HepG2 (cell line): ENCODE measurements around the gene EPHA3. TPM values are rescaled to one million over a fixed set of nuclear protein-coding genes. Genes with fewer than 3 reads are reported as not detected.

Experiments
- ATAC-seq: fragments of 200-7000 bp; cut with Tn5 transposase; 3 replicates; pipeline ENCODE4 v1.9.1; 2020; ENCODE audit warnings: mild to moderate bottlenecking, moderate library complexity
- BruUV-seq: library from RNA; stranded (reverse); fragments of 400-500 nt; replicated peaks from 2 replicates; lab custom pipeline; 2021; lab: Mats Ljungman, UMichigan
- CTCF ChIA-PET: fragments of 300-600 bp; formaldehyde crosslinking; extraction: SDS; loops from one replicate; lab custom pipeline; 2021; ENCODE audit warnings: low total read pairs, inconsistent platforms, low intra/inter-chr PET ratio; lab: Yijun Ruan, JAX
- POLR2A ChIA-PET: fragments of 350-600 bp; sonication (Branson Sonifier 250); formaldehyde crosslinking; loops from one replicate; lab custom pipeline; 2020; ENCODE audit warnings: antibody characterized with exemption, inconsistent platforms; lab: Yijun Ruan, JAX
- DNase-seq: peaks from one replicate; pipeline ENCODE4 v3.0.0-alpha.2; 2015; ENCODE audit warnings: low spot score
- FAIRE-seq: peaks from 3 replicates; lab custom pipeline; 2011; peaks lifted over from hg19 to GRCh38; lab: Jason Lieb, UNC
- H2AFZ ChIP-seq: one replicate; pipeline ENCODE4 v1.6.1; 2011; ENCODE audit warnings: low read length, inconsistent platforms
- H3K27ac ChIP-seq: fragments of 300-600 bp; 3 replicates; pipeline ENCODE4 v1.8.0; 2011; ENCODE audit warnings: mixed run types, mild to moderate bottlenecking, mixed read lengths, low read length, inconsistent platforms; ENCODE audit not compliant: insufficient read depth; ENCODE audit errors: extremely low read length
- H3K27me3 ChIP-seq, 2 experiments: fragments of 200-600 bp in 1 of 2; 2 replicates in 1 of 2; 3 replicates in 1 of 2; pipeline versions ENCODE4 v1.6.0 to v1.8.0; 2011; ENCODE audit warnings: low read length in 2 of 2, mild to moderate bottlenecking in 2 of 2, moderate library complexity in 2 of 2, inconsistent platforms in 1 of 2; ENCODE audit not compliant: insufficient read depth in 2 of 2, control insufficient read depth in 1 of 2
- H3K36me3 ChIP-seq, 2 experiments: fragments of 200-600 bp in 1 of 2; replicated peaks in 1 of 2; 2 replicates in 1 of 2; 3 replicates in 1 of 2; pipeline versions ENCODE4 v1.5.1 to v1.8.0; 2011; ENCODE audit warnings: low read length in 2 of 2, inconsistent platforms in 1 of 2; ENCODE audit not compliant: insufficient read depth in 2 of 2, control insufficient read depth in 1 of 2
- H3K4me1 ChIP-seq: 2 replicates; pipeline ENCODE4 v1.5.1; 2012; ENCODE audit warnings: low read length, inconsistent platforms; ENCODE audit not compliant: insufficient read depth
- H3K4me2 ChIP-seq: 2 replicates; pipeline ENCODE4 v1.6.0; 2011; ENCODE audit warnings: low read depth, low read length, inconsistent platforms
- H3K4me3 ChIP-seq, 3 experiments: fragments of 200-600 bp in 1 of 3; sonication (generic), shearing (Covaris generic) in 1 of 3; replicated peaks in 1 of 3; 2 replicates each; pipeline ENCODE4 v1.5.1; 2011 to 2016; ENCODE audit warnings: low read length in 3 of 3, inconsistent platforms in 2 of 3, low read depth in 2 of 3, mild to moderate bottlenecking in 2 of 3, control low read depth in 1 of 3, mixed read lengths in 1 of 3; ENCODE audit not compliant: insufficient read depth in 1 of 3
- H3K79me2 ChIP-seq: one replicate; pipeline ENCODE4 v1.6.1; 2011; ENCODE audit warnings: low read length, inconsistent platforms; ENCODE audit not compliant: insufficient read depth
- H3K9ac ChIP-seq: 2 replicates; pipeline ENCODE4 v1.6.0; 2011; ENCODE audit warnings: mild to moderate bottlenecking, low read depth, low read length, inconsistent platforms; ENCODE audit not compliant: insufficient read depth
- H3K9me3 ChIP-seq: 2 replicates; pipeline ENCODE4 v1.5.1; 2012; ENCODE audit warnings: mild to moderate bottlenecking, low read length
- H4K20me1 ChIP-seq: 2 replicates; pipeline ENCODE4 v1.6.0; 2011; ENCODE audit warnings: inconsistent platforms, mild to moderate bottlenecking, low read length, moderate library complexity; ENCODE audit not compliant: insufficient read depth
- FOXP1 ChIP-seq, 2 experiments: fragments of 450-650 bp in 1 of 2; IDR thresholded peaks; 2 replicates each; pipeline ENCODE4 v1.6.1; 2017 to 2018; ENCODE audit warnings: antibody characterized with exemption in 1 of 2
- HDAC6 ChIP-seq: fragments of 200-600 bp; sonication (generic); IDR thresholded peaks from 2 replicates; pipeline ENCODE4 v1.7.0; 2017; ENCODE audit warnings: mild to moderate bottlenecking, antibody characterized with exemption, low read length, low read depth
- KLF11 ChIP-seq: IDR thresholded peaks from 2 replicates; pipeline ENCODE4 v1.6.1; 2016; ENCODE audit warnings: missing compliant biosample characterization
- MED13 ChIP-seq: sonication (generic); formaldehyde crosslinking; IDR thresholded peaks from 2 replicates; pipeline ENCODE4 v1.5.0; 2020; ENCODE audit warnings: missing genetic modification reagents
- SRSF4 ChIP-seq: fragments of 200-400 bp; formaldehyde crosslinking; IDR thresholded peaks from one replicate; pipeline ENCODE4 v1.6.1; 2018; ENCODE audit warnings: mild to moderate bottlenecking, low read depth, low read length, moderate library complexity; ENCODE audit not compliant: poor library complexity, severe bottlenecking
- ZNF232 ChIP-seq: sonication (generic); formaldehyde crosslinking; IDR thresholded peaks from 2 replicates; pipeline ENCODE4 v1.4.0; 2020; ENCODE audit warnings: missing genetic modification reagents, borderline replicate concordance
- ZNF430 ChIP-seq: sonication (generic); formaldehyde crosslinking; IDR thresholded peaks from 2 replicates; pipeline ENCODE4 v1.9.0; 2021; ENCODE audit warnings: mild to moderate bottlenecking, missing genetic modification reagents
- ZNF460 ChIP-seq: sonication (generic); formaldehyde crosslinking; IDR thresholded peaks from 2 replicates; pipeline ENCODE4 v1.5.1; 2020; ENCODE audit warnings: missing genetic modification reagents, mild to moderate bottlenecking, borderline replicate concordance
- ZNF678 ChIP-seq: sonication (generic); formaldehyde crosslinking; IDR thresholded peaks from 2 replicates; pipeline ENCODE4 v1.4.0; 2020; ENCODE audit warnings: mild to moderate bottlenecking, missing genetic modification reagents
- ZNF7 ChIP-seq: IDR thresholded peaks from 2 replicates; pipeline ENCODE4 v1.6.1; 2016; ENCODE audit warnings: missing biosample characterization, missing genetic modification reagents
- WGBS: methylation state at CpG from one replicate; pipeline ENCODE4 v1.1.6; 2017; ENCODE audit warnings: low lambda C conversion rate; 5-methylcytosine and 5-hydroxymethylcytosine counted together
- in situ Hi-C: cut with HindIII; loops from 2 replicates; pipeline ENCODE4 v1.10.0; 2017; ENCODE audit warnings: low pct_unique_long_range_greater_than_20kb; ENCODE audit not compliant: extremely low pct_ligation_motif_present
- intact Hi-C: fragments of 100-400 bp; cut with micrococcal nuclease; formaldehyde crosslinking; loops from one replicate; pipeline ENCODE4 v1.10.0; 2022; ENCODE audit not compliant: unreplicated experiment
- polyA plus RNA-seq, 8 experiments: library from polyadenylated mRNA; depleted of rRNA in 3 of 8; stranded (reverse) in 7 of 8; unstranded in 1 of 8; fragments of >200 nt; fragmentation: Illumina TruSeq in 4 of 8; extraction: Trizol in 4 of 8; gene quantifications; 2 replicates each; pipeline versions ENCODE4 v1.2.1 to v1.2.3, GENCODE V29; 2011 to 2016; ENCODE audit warnings: low read depth in 4 of 8, missing spikeins in 1 of 8, mixed read lengths in 1 of 8; ENCODE audit not compliant: insufficient read depth in 1 of 8
- total RNA-seq, 5 experiments: library from RNA; depleted of rRNA; stranded (reverse); fragments of >200 nt; fragmentation: Illumina TruSeq; extraction: Trizol; gene quantifications; 2 replicates each; pipeline ENCODE4 v1.2.3, GENCODE V29; 2016; ENCODE audit warnings: low read depth in 1 of 5
- TF ChIP-seq, protein P1 (sequence below): sonication (generic); formaldehyde crosslinking; IDR thresholded peaks from 2 replicates; pipeline ENCODE4 v1.4.0; 2020; ENCODE audit warnings: missing genetic modification reagents, borderline replicate concordance

EPHA3 gene
- total and polyA plus RNA-seq, 2 of the 13 experiments (the other 11 are each of a cell fraction or from before 2014, with no cell fraction given): 0.01 TPM; not detected in 1

DNA sequence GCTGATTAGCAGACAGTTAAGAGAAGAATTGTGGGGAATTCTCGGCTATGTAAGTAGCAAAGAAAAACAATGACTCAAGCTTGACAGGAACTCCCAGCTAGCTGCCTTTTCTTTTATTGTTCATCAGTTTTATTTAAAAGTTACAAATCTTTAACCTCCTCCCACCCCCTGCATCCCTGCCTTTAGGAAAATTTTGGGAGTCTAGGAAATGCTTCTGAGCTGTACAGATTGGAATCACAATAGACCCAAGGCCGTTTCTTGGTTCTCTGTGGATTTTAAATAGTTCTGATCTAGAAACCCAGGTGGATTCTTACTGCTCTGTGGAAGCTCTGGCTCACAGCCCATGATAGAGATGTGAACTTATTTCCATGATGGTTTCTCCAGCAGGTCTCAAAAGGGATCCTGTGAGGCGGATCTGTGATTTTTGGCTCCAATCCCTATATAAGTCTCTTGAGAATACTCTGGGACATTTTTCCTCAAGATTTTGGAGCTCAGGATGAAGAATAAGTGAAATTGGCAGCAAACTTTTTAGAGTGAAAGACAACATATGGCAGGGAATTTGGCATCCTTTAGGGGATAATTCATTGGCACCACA, 312.3 kb downstream of the EPHA3 start:
- H3K36me3 ChIP-seq: no peaks in the 10 kb centered on the region
- H4K20me1 ChIP-seq: no peaks in the 10 kb centered on the region
- H3K9me3 ChIP-seq: no peaks in the 10 kb centered on the region
- DNase-seq: no peak
- TF ChIP-seq ZNF678: no peak
- TF ChIP-seq, protein P1, sequence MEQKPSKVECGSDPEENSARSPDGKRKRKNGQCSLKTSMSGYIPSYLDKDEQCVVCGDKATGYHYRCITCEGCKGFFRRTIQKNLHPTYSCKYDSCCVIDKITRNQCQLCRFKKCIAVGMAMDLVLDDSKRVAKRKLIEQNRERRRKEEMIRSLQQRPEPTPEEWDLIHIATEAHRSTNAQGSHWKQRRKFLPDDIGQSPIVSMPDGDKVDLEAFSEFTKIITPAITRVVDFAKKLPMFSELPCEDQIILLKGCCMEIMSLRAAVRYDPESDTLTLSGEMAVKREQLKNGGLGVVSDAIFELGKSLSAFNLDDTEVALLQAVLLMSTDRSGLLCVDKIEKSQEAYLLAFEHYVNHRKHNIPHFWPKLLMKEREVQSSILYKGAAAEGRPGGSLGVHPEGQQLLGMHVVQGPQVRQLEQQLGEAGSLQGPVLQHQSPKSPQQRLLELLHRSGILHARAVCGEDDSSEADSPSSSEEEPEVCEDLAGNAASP (CRISPR knock-in tag): no peak
- TF ChIP-seq MED13 (CRISPR knock-in tag): no peak
- TF ChIP-seq SRSF4: no peak
- TF ChIP-seq HDAC6: no peak
- no peak for TF ChIP-seq FOXP1 (IDR thresholded peaks at IDR 0.05)
- no peak for TF ChIP-seq FOXP1 (CRISPR knock-in tag; IDR thresholded peaks at IDR 0.05)
- no peak for TF ChIP-seq ZNF460 (CRISPR knock-in tag)
- no peak for TF ChIP-seq KLF11 (CRISPR knock-in tag)
- TF ChIP-seq ZNF232: no peak
- no peak for TF ChIP-seq ZNF7
- TF ChIP-seq ZNF430 (CRISPR knock-in tag): no peak
- no peak overlapping the region for H3K27ac ChIP-seq
- H3K4me1 ChIP-seq: no peaks in the 10 kb centered on the region
- no peak overlapping the region for H3K4me3 ChIP-seq
- ChIA-PET POLR2A (no interaction called here), CTCF (no interaction called here)
- H3K9ac ChIP-seq: no peak overlapping the region
- H3K27me3 ChIP-seq: no peaks in the 10 kb centered on the region
- no TSS peak for BruUV-seq
- WGBS: 9% methylated on average over 3 of the region's 3 CpGs
- in situ Hi-C loops: no loop called here
- H2AFZ ChIP-seq: no peak overlapping the region
- H3K79me2 ChIP-seq: no peaks in the 10 kb centered on the region
- FAIRE-seq: no peak
- no peak overlapping the region for H3K4me2 ChIP-seq
- ATAC-seq: no peak
- intact Hi-C loops: no loop called here
